GM21526 (cell line): ENCODE data around the gene RREB1.

ENCODE experiments used
- ATAC-seq: cut with Tn5 transposase; IDR thresholded peaks from one replicate; pipeline ENCODE4 v1.9.1; 2021; ENCODE audit warnings: moderate library complexity; ENCODE audit not compliant: unreplicated experiment, low FRiP score

RREB1 gene

GRCh38 chr6:7121700-7122241 is 14.0 kb downstream of the RREB1 start:
- no peak for ATAC-seq

GRCh38 chr6:7122684-7123083 is 14.9 kb downstream of the RREB1 start:
- ATAC-seq, result no peak

GRCh38 chr6:7124114-7124513 is 16.4 kb downstream of the RREB1 start:
- no peak for ATAC-seq

GRCh38 chr6:7124636-7125035 is 16.9 kb downstream of the RREB1 start:
- no peak for ATAC-seq

- ATAC-seq, result no peak
Measured at GRCh38 chr6:7125290-7125689, 17.5 kb downstream of the RREB1 start.

GRCh38 chr6:7126754-7127153 is 19.0 kb downstream of the RREB1 start:
- no peak for ATAC-seq

GRCh38 chr6:7127680-7128079 is 19.9 kb downstream of the RREB1 start:
- ATAC-seq, result no peak

- no peak for ATAC-seq
Measured at GRCh38 chr6:7129360-7129759, 21.6 kb downstream of the RREB1 start.

GRCh38 chr6:7129784-7130569 is 22.2 kb downstream of the RREB1 start:
- ATAC-seq, result no peak

GRCh38 chr6:7131390-7131789 is 23.6 kb downstream of the RREB1 start:
- no peak for ATAC-seq

GRCh38 chr6:7132398-7133035 is 24.8 kb downstream of the RREB1 start:
- no peak for ATAC-seq

- no peak for ATAC-seq
Measured at GRCh38 chr6:7134999-7135745, 27.4 kb downstream of the RREB1 start.

- no peak for ATAC-seq
Measured at GRCh38 chr6:7135755-7136154, 28.0 kb downstream of the RREB1 start.

GRCh38 chr6:7136859-7137334 is 29.1 kb downstream of the RREB1 start:
- ATAC-seq, result peak; percentile 53

- ATAC-seq, result peak; percentile 26
Measured at GRCh38 chr6:7137335-7138045, 29.7 kb downstream of the RREB1 start.

- no peak for ATAC-seq
Measured at GRCh38 chr6:7138046-7138531, 30.3 kb downstream of the RREB1 start.

GRCh38 chr6:7138921-7139358 is 31.2 kb downstream of the RREB1 start:
- ATAC-seq, result no peak

- ATAC-seq, result no peak
Measured at GRCh38 chr6:7139835-7140470, 32.2 kb downstream of the RREB1 start.

- peak; percentile 48 for ATAC-seq
Measured at GRCh38 chr6:7140631-7141378, 33.0 kb downstream of the RREB1 start.
